ENCODE data around the gene TBL1X.

The TBL1X gene

GRCh38 chrX:9562851-9563250 is 98.0 kb downstream of the TBL1X start:
- no peak overlapping the region for H3K4me3 ChIP-seq (ENCODE audit: low read depth, low read length)

GRCh38 chrX:9566150-9566621 is 101.3 kb downstream of the TBL1X start:
- no peak for TF ChIP-seq CTCF (IDR thresholded peaks at IDR 0.05; ENCODE audit: low read depth, low read length)
- H3K4me3 ChIP-seq (ENCODE audit: low read depth, low read length): no peak overlapping the region

More at GRCh38 chrX:9562851-9563250, 98.0 kb downstream of the TBL1X start:
- TF ChIP-seq CTCF (IDR thresholded peaks at IDR 0.05; ENCODE audit: low read depth, low read length): no peak

- TF ChIP-seq CTCF (IDR thresholded peaks at IDR 0.05; ENCODE audit: low read depth, low read length): no peak
These were observed 105.0 kb downstream of the TBL1X start for GRCh38 chrX:9569876-9570301.

GRCh38 chrX:9573282-9574106 is 108.6 kb downstream of the TBL1X start:
- no peak for TF ChIP-seq CTCF (IDR thresholded peaks at IDR 0.05; ENCODE audit: low read depth, low read length)
- H3K4me3 ChIP-seq (ENCODE audit: low read depth, low read length): no peak overlapping the region

More at GRCh38 chrX:9569876-9570301, 105.0 kb downstream of the TBL1X start:
- no peak overlapping the region for H3K4me3 ChIP-seq (ENCODE audit: low read depth, low read length)

- TF ChIP-seq CTCF (IDR thresholded peaks at IDR 0.05; ENCODE audit: low read depth, low read length): no peak
- no peak overlapping the region for H3K4me3 ChIP-seq (ENCODE audit: low read depth, low read length)
These were observed 111.2 kb downstream of the TBL1X start for GRCh38 chrX:9576059-9576458.

GRCh38 chrX:9577555-9577954 is 112.7 kb downstream of the TBL1X start:
- TF ChIP-seq CTCF (IDR thresholded peaks at IDR 0.05; ENCODE audit: low read depth, low read length): no peak
- H3K4me3 ChIP-seq (ENCODE audit: low read depth, low read length): no peak overlapping the region

GRCh38 chrX:9578083-9578779 is 113.4 kb downstream of the TBL1X start:
- H3K4me3 ChIP-seq (ENCODE audit: low read depth, low read length): no peak overlapping the region
- no peak for TF ChIP-seq CTCF (IDR thresholded peaks at IDR 0.05; ENCODE audit: low read depth, low read length)

Measured in WI38 (cell line).